ENCODE measurements around the gene YPEL2. TPM values are rescaled to one million over a fixed set of nuclear protein-coding genes. Genes with fewer than 3 reads are reported as not detected.

The YPEL2 gene
- total and polyA plus RNA-seq, 2 of the 13 experiments (the other 11 are each of a cell fraction or from before 2014, with no cell fraction given), result 8.5 to 21.1 TPM

GRCh38 chr17:59331929-59332748, 684 bp downstream of the YPEL2 start (continued):
- no peak for TF ChIP-seq MZF1 (CRISPR knock-in tag; IDR thresholded peaks at IDR 0.05; ENCODE audit: borderline replicate concordance)
- TF ChIP-seq TCF12 (IDR thresholded peaks at IDR 0.05), result no peak
- no peak for TF ChIP-seq TCF12 (CRISPR knock-in tag; IDR thresholded peaks at IDR 0.05)
- no peak for TF ChIP-seq CHD4 (IDR thresholded peaks at IDR 0.05; ENCODE audit: borderline replicate concordance, low read length)
- peak; percentile 18; the same call in 1 of the 2 replicates for TF ChIP-seq ZNF761 (CRISPR knock-in tag; conservative IDR thresholded peaks at IDR 0.05)
- no peak; the same call in 1 of the 2 replicates for TF ChIP-seq REL (CRISPR knock-in tag; conservative IDR thresholded peaks at IDR 0.05)
- no peak for TF ChIP-seq ZKSCAN8 (CRISPR knock-in tag; IDR thresholded peaks at IDR 0.05; ENCODE audit: borderline replicate concordance)
- TF ChIP-seq MYNN (CRISPR knock-in tag; IDR thresholded peaks at IDR 0.05; ENCODE audit: low read depth), result no peak
- TF ChIP-seq RARA (CRISPR knock-in tag; IDR thresholded peaks at IDR 0.05), result no peak
- no peak for TF ChIP-seq ZNF44 (CRISPR knock-in tag; IDR thresholded peaks at IDR 0.05)
- TF ChIP-seq NFKB2 (CRISPR knock-in tag; IDR thresholded peaks at IDR 0.05; ENCODE audit: borderline replicate concordance), result 0 out of 2 replicates have a peak, but pooled peaks have one; percentile 53
- TF ChIP-seq ZNF552 (CRISPR knock-in tag; IDR thresholded peaks at IDR 0.05; ENCODE audit: borderline replicate concordance), result 0 out of 2 replicates have a peak, but pooled peaks have one; percentile 27
- TF ChIP-seq PAF1 (CRISPR knock-in tag; IDR thresholded peaks at IDR 0.05), result no peak
- TF ChIP-seq ZNF296 (CRISPR knock-in tag; conservative IDR thresholded peaks at IDR 0.05), result no peak
- TF ChIP-seq ZNF513 (CRISPR knock-in tag; conservative IDR thresholded peaks at IDR 0.05), result no peak
- TF ChIP-seq ZNF335 (CRISPR knock-in tag; IDR thresholded peaks at IDR 0.05), result no peak
- no peak for TF ChIP-seq HNRNPLL (IDR thresholded peaks at IDR 0.05; ENCODE audit: low read depth, low read length, poor library complexity, severe bottlenecking)
- TF ChIP-seq ZNF777 (CRISPR knock-in tag; IDR thresholded peaks at IDR 0.05), result peak; percentile 85
- TF ChIP-seq TGIF2 (CRISPR knock-in tag; IDR thresholded peaks at IDR 0.05), result peak; percentile 79; the same call in 1 of the 2 replicates
- TF ChIP-seq ZNF562 (CRISPR knock-in tag; IDR thresholded peaks at IDR 0.05; ENCODE audit: borderline replicate concordance), result no peak
- TF ChIP-seq ZNF598 (CRISPR knock-in tag; IDR thresholded peaks at IDR 0.05; ENCODE audit: borderline replicate concordance), result peak; percentile 64; the same call in 1 of the 2 replicates
- no peak for TF ChIP-seq MEF2D (CRISPR knock-in tag; IDR thresholded peaks at IDR 0.05)
- TF ChIP-seq ZNF230 (CRISPR knock-in tag; IDR thresholded peaks at IDR 0.05), result 0 out of 2 replicates have a peak, but pooled peaks have one; percentile 14
- TF ChIP-seq CBFB (CRISPR knock-in tag; IDR thresholded peaks at IDR 0.05), result 0 out of 2 replicates have a peak, but pooled peaks have one; percentile 44
- TF ChIP-seq ZNF703 (CRISPR knock-in tag; IDR thresholded peaks at IDR 0.05; ENCODE audit: borderline replicate concordance), result no peak
- no peak for TF ChIP-seq ZSCAN22 (CRISPR knock-in tag; IDR thresholded peaks at IDR 0.05)
- TF ChIP-seq ARHGAP35 (CRISPR knock-in tag; IDR thresholded peaks at IDR 0.05; ENCODE audit: borderline replicate concordance), result no peak
- TF ChIP-seq MTA3 (CRISPR knock-in tag; IDR thresholded peaks at IDR 0.05), result no peak
- no peak for TF ChIP-seq FUBP1 (CRISPR knock-in tag; IDR thresholded peaks at IDR 0.05; ENCODE audit: borderline replicate concordance)
